GM12878 (cell line): Measurements from ENCODE around the gene CA7. TPM values are rescaled to one million over a fixed set of nuclear protein-coding genes. Genes with fewer than 3 reads are reported as not detected.
A peak's percentile ranks its signal among the peaks of the same experiment; 100 is the strongest.

Experiments
- ATAC-seq: fragments of 200-7000 bp; cut with Tn5 transposase; 3 replicates; pipeline ENCODE4 v1.9.1; 2020; ENCODE audit warnings: mild to moderate bottlenecking, moderate library complexity
- Bru-seq: library from RNA; stranded (reverse); fragments of 400-500 nt; gene quantifications from one replicate; lab custom pipeline; 2021; lab: Mats Ljungman, UMichigan
- BruChase-seq, 2 experiments: library from RNA; stranded (reverse); fragments of 400-500 nt; gene quantifications; one replicate each; lab custom pipeline; 2021; lab: Mats Ljungman, UMichigan
- BruUV-seq: library from RNA; stranded (reverse); fragments of 400-500 nt; replicated peaks from 2 replicates; lab custom pipeline; 2021; lab: Mats Ljungman, UMichigan
- CTCF ChIA-PET: fragments of 300-600 bp; sonication (Branson Sonifier 250); formaldehyde crosslinking; extraction: SDS; loops from one replicate; lab custom pipeline; 2021; ENCODE audit warnings: inconsistent platforms; lab: Yijun Ruan, JAX
- POLR2A ChIA-PET: fragments of 350-600 bp; formaldehyde crosslinking; extraction: SDS; loops from one replicate; lab custom pipeline; 2021; ENCODE audit warnings: inconsistent platforms; lab: Charles Lee
- RAD21 ChIA-PET: fragments of 300-600 bp; sonication (Branson Sonifier 250); formaldehyde crosslinking; loops from one replicate; lab custom pipeline; 2023; ENCODE audit warnings: antibody characterized with exemption; ENCODE audit not compliant: unreplicated experiment; lab: Charles Lee
- SMC1A ChIA-PET: fragments of 300-600 bp; sonication (Branson Sonifier 250); formaldehyde crosslinking; loops from one replicate; lab custom pipeline; 2023; ENCODE audit not compliant: unreplicated experiment, uncharacterized antibody; lab: Charles Lee
- DNase-seq: peaks from one replicate; pipeline ENCODE4 v3.0.0-alpha.2; 2011; ENCODE audit warnings: low read depth, low spot score
- FAIRE-seq: peaks from 3 replicates; lab custom pipeline; 2011; peaks lifted over from hg19 to GRCh38; lab: Jason Lieb, UNC
- H2AFZ ChIP-seq: 2 replicates; pipeline ENCODE4 v1.6.0; 2011; ENCODE audit warnings: low read depth, low read length, control low read depth; ENCODE audit not compliant: control insufficient read depth
- H3K27ac ChIP-seq: 2 replicates; pipeline ENCODE4 v1.5.1; 2011; ENCODE audit warnings: control low read depth; ENCODE audit not compliant: control insufficient read depth, insufficient read depth
- H3K27me3 ChIP-seq, 2 experiments: replicated peaks in 1 of 2; 2 replicates each; pipeline versions ENCODE4 v1.6.0 to v1.6.1; 2011; ENCODE audit warnings: low read length in 1 of 2; ENCODE audit not compliant: control insufficient read depth in 2 of 2, insufficient read depth in 2 of 2
- H3K36me3 ChIP-seq, 2 experiments: 2 replicates each; pipeline ENCODE4 v1.5.1; 2011; ENCODE audit warnings: low read length in 1 of 2; ENCODE audit not compliant: control insufficient read depth in 2 of 2, insufficient read depth in 2 of 2
- H3K4me1 ChIP-seq: 2 replicates; pipeline ENCODE4 v1.6.1; 2011; ENCODE audit warnings: mild to moderate bottlenecking, low read length, moderate library complexity, mixed read lengths; ENCODE audit not compliant: control insufficient read depth, insufficient read depth
- H3K4me2 ChIP-seq: 2 replicates; pipeline ENCODE4 v1.6.0; 2011; ENCODE audit warnings: control low read depth; ENCODE audit not compliant: control insufficient read depth, insufficient read depth
- H3K4me3 ChIP-seq: fragments of 200-600 bp; sonication (generic); 2 replicates; pipeline ENCODE4 v1.5.1; 2016
- H3K79me2 ChIP-seq: 2 replicates; pipeline ENCODE4 v1.6.0; 2011; ENCODE audit warnings: low read length; ENCODE audit not compliant: control insufficient read depth, insufficient read depth
- H3K9ac ChIP-seq: 2 replicates; pipeline ENCODE4 v1.8.0; 2011; ENCODE audit warnings: low read length, control low read depth, mixed read lengths; ENCODE audit not compliant: control insufficient read depth, insufficient read depth
- H3K9me3 ChIP-seq: replicated peaks from 3 replicates; pipeline ENCODE4 v1.5.1; 2011; ENCODE audit warnings: mild to moderate bottlenecking, low read length; ENCODE audit not compliant: control insufficient read depth, insufficient read depth
- H4K20me1 ChIP-seq: 2 replicates; pipeline ENCODE4 v1.6.0; 2011; ENCODE audit not compliant: control insufficient read depth, insufficient read depth
- HDAC6 ChIP-seq: fragments of 200-600 bp; sonication (generic); IDR thresholded peaks from one replicate; pipeline ENCODE4 v1.8.0; 2017; ENCODE audit warnings: antibody characterized with exemption; ENCODE audit not compliant: unreplicated experiment
- MYB ChIP-seq: fragments of 150-350 bp; IDR thresholded peaks from 2 replicates; pipeline ENCODE4 v1.6.1; 2014; ENCODE audit warnings: mild to moderate bottlenecking, low read depth, low read length, borderline replicate concordance
- WGBS: methylation state at CpG from one replicate; pipeline ENCODE4 v1.1.6; 2016; ENCODE audit warnings: low lambda C conversion rate; ENCODE audit not compliant: insufficient replicate concordance, insufficient coverage; ENCODE audit errors: missing lambda C conversion rate; 5-methylcytosine and 5-hydroxymethylcytosine counted together
- in situ Hi-C: fragments of 300-500 bp; cut with MboI; formaldehyde crosslinking; loops from 9 replicates; pipeline ENCODE4 v1.14.3; 2018; ENCODE audit warnings: mixed read lengths
- intact Hi-C: fragments of 100-400 bp; cut with micrococcal nuclease; formaldehyde crosslinking; loops from one replicate; pipeline ENCODE4 v1.14.2; 2022; ENCODE audit not compliant: unreplicated experiment
- long read RNA-seq, 2 experiments: library from polyadenylated mRNA; unstranded; transcript quantifications; one replicate each; pipeline ENCODE4 v2.0.0, GENCODE V29; 2019 to 2020
- polyA minus RNA-seq, 3 experiments: library from RNA; depleted of rRNA, polyadenylated mRNA; stranded (reverse); fragments of >200 nt; gene quantifications; 2 replicates each; pipeline ENCODE4 v1.2.3, GENCODE V29; 2011
- polyA plus RNA-seq, 11 experiments: library from polyadenylated mRNA; depleted of rRNA in 4 of 11; unstranded in 6 of 11; stranded (reverse) in 5 of 11; fragments of >200 nt; fragmentation: Nextera tagmentation in 4 of 11; fragmentation: Illumina TruSeq in 1 of 11; extraction: Ambion mirVana in 4 of 11; extraction: Trizol in 1 of 11; gene quantifications; 1 replicate in 1 of 11; 2 replicates in 10 of 11; pipeline versions ENCODE4 v1.2.1 to v1.2.3, GENCODE V29; 2011 to 2016; ENCODE audit warnings: inconsistent platforms in 2 of 11, missing spikeins in 2 of 11, low read depth in 1 of 11
- total RNA-seq, 4 experiments: library from RNA; depleted of rRNA in 3 of 4; stranded (reverse); fragments of >200 nt in 3 of 4; fragmentation: Illumina TruSeq in 1 of 4; extraction: Trizol in 1 of 4; gene quantifications; 2 replicates each; pipeline versions ENCODE4 v1.2.1 to v1.2.3, GENCODE V29; 2013 to 2021

Gene CA7
- total RNA-seq (2013; cell fraction: nucleolus; rRNA removed): not detected in 2 replicates
- total RNA-seq (2014; rRNA removed) (not detected in 2 replicates), total RNA-seq (2014; rRNA removed; fragmentation: Illumina TruSeq; extraction: Trizol) (not detected in 2 replicates), total RNA-seq (2021) (not detected in 2 replicates), polyA plus RNA-seq (2011; rRNA removed) (not detected in 2 replicates), polyA plus RNA-seq (2014; fragmentation: Illumina TruSeq; extraction: Trizol) (not detected in 2 replicates), polyA plus RNA-seq (2014; fragmentation: Nextera tagmentation; extraction: Ambion mirVana) (under 1 TPM in 1 of 2 experiments, not detected in 1; 0.04 TPM), polyA plus RNA-seq (2014; rRNA removed) (0.05 TPM in 1 of 2 replicates, not detected in the other), polyA plus RNA-seq (2016; fragmentation: Nextera tagmentation; extraction: Ambion mirVana) (not detected), polyA minus RNA-seq (2011; rRNA and poly(A)+ RNA removed) (not detected in 2 replicates), Bru-seq, nascent RNA (not detected), BruChase-seq, experiment 1, labeled RNA remaining after a 6-hour chase (not detected), BruChase-seq, experiment 2, labeled RNA remaining after a 2-hour chase (not detected)
- polyA plus RNA-seq (2011; ENCODE audit: low read depth): not detected
- polyA plus RNA-seq (2011; cell fraction: cytosol; rRNA removed): 0.04 and 0.05 TPM in 2 replicates
- not detected in 2 replicates for polyA plus RNA-seq (2011; cell fraction: nucleus; rRNA removed)
- not detected in 2 replicates for polyA plus RNA-seq (2012)
- polyA minus RNA-seq (2011; cell fraction: cytosol; rRNA and poly(A)+ RNA removed): not detected in 2 replicates
- polyA minus RNA-seq (2011; cell fraction: nucleus; rRNA and poly(A)+ RNA removed): not detected in 2 replicates
- long read RNA-seq, experiment 1: 0 reads
- long read RNA-seq, experiment 2: 0 reads

DNA sequence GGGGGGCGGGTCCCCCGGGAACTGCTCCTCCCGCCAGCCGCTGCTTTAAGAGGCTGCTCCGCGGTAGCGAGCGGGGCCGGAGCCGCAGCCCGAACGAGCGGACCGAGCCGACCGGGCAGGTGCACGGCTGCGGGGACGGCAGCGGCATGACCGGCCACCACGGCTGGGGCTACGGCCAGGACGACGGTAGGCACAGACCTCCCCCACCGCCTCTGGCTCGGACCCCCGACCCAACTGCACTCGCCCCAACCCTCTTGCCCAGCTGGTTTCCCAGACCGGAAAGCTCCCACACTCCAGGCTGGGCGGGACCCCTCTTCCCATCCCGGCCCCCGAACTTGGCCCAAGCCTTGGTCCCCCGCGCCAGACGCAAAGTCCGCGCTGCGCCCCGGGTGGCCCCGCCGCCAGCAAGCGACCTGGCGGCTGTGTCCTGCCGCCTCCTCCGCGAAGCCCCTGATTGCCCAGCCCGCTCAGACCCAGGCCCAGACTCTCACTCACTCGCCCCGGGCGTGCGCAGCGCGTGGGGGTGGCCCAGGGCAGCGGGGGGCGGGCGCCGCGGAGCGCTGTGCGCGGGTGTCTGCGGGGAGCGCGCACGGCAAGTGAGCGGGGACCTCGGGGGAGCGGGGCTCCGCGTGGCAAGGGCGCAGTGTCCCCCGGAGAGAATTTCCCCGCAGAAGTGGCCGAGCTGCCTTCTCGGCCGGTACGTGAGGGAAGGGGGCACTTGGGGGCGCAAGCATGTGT is at the start of gene CA7:
Gene CA7 (plus strand): TSS at position 73 of the 738 bp plus-strand sequence. CDS start 74 bp downstream, at position 147.
- Histone ChIP-seq H2AFZ (no peak within 1 kb of the TSS), H3K79me2 (no peaks in the 10 kb centered on the region), H3K9me3 (no peaks in the 10 kb centered on the region), H4K20me1 (no peaks in the 10 kb centered on the region), H3K27ac (no peak within 1 kb of the TSS), H3K4me3 (no peak within 1 kb of the TSS), H3K4me1 (no peaks in the 10 kb centered on the region), H3K27me3 (peaks cover 4 to 10% of the 10 kb centered on the region in 2 experiments; a peak in 3 of 4 replicates), H3K9ac (no peak within 1 kb of the TSS), H3K4me2 (peak within 1 kb of the TSS; percentile 33; the same call in 1 of the 2 replicates), H3K36me3 (no peaks in the 10 kb centered on the region)
- no peak for TF ChIP-seq MYB
- TF ChIP-seq HDAC6: peak; percentile 72
- RAD21 ChIA-PET: no interaction called here
- CTCF ChIA-PET: interaction anchor here (1.8 to 10.4 kb wide), 3 partner anchors 13 to 23 kb away, joined by 7 to 73 read pairs (median 26); partner anchors contain the start of gene NAE1
- BruUV-seq: no TSS peak
- POLR2A ChIA-PET: interaction anchor here (0.7 kb wide), 1 partner anchor 81 kb away, joined by 4 read pairs; the partner anchor contains the start of gene RRAD
- FAIRE-seq: no peak
- intact Hi-C loops: no loop called here
- in situ Hi-C loops: no loop called here
- ATAC-seq: no peak; the same call in 2 of the 3 replicates
- no peak for DNase-seq
- WGBS: 16% methylated on average over 50 of the region's 79 CpGs
- SMC1A ChIA-PET: no interaction called here
